GM23338 (cell line): Measurements from ENCODE around the gene DGKD. TPM values are rescaled to one million over a fixed set of nuclear protein-coding genes. Genes with fewer than 3 reads are reported as not detected.

Source experiments
- ATAC-seq: fragments of 200-7000 bp; cut with Tn5 transposase; 3 replicates; pipeline ENCODE4 v1.9.1; 2020
- DNase-seq: peaks from one replicate; pipeline ENCODE4 v3.0.0-alpha.2; 2015; ENCODE audit warnings: low spot score
- H2AFZ ChIP-seq: fragments of 200-600 bp; sonication (generic); 2 replicates; pipeline ENCODE4 v1.8.0; 2016; ENCODE audit warnings: antibody characterized with exemption, mild to moderate bottlenecking, moderate library complexity
- H3F3A ChIP-seq: fragments of 200-600 bp; sonication (generic); replicated peaks from 2 replicates; pipeline ENCODE4 v1.8.0; 2017; ENCODE audit warnings: antibody characterized with exemption, mixed run types, low read depth
- H3K27ac ChIP-seq: fragments of 200-600 bp; sonication (generic); 2 replicates; pipeline ENCODE4 v1.6.1; 2016; ENCODE audit warnings: low read depth
- H3K27me3 ChIP-seq: fragments of 200-600 bp; sonication (generic); 2 replicates; pipeline ENCODE4 v1.8.0; 2016; ENCODE audit warnings: mild to moderate bottlenecking, mixed run types, moderate library complexity; ENCODE audit not compliant: insufficient read depth
- H3K36me3 ChIP-seq: fragments of 200-600 bp; sonication (generic); 2 replicates; pipeline ENCODE4 v1.8.0; 2016; ENCODE audit warnings: mild to moderate bottlenecking; ENCODE audit not compliant: insufficient read depth
- H3K4me1 ChIP-seq: fragments of 200-600 bp; sonication (generic); 2 replicates; pipeline ENCODE4 v1.8.0; 2016; ENCODE audit warnings: mild to moderate bottlenecking, moderate library complexity; ENCODE audit not compliant: insufficient read depth
- H3K4me2 ChIP-seq: fragments of 200-600 bp; sonication (generic); 2 replicates; pipeline ENCODE4 v1.7.1; 2017; ENCODE audit warnings: mixed run types
- H3K4me3 ChIP-seq: fragments of 200-600 bp; sonication (generic); 2 replicates; pipeline ENCODE4 v1.6.1; 2016; ENCODE audit warnings: mixed run types
- H3K79me2 ChIP-seq: fragments of 200-600 bp; sonication (generic); replicated peaks from 2 replicates; pipeline ENCODE4 v1.8.0; 2017; ENCODE audit warnings: mild to moderate bottlenecking; ENCODE audit not compliant: insufficient read depth
- H3K9me2 ChIP-seq: fragments of 200-600 bp; sonication (generic); 2 replicates; pipeline ENCODE4 v1.8.0; 2017; ENCODE audit not compliant: insufficient read depth
- H4K20me1 ChIP-seq: fragments of 200-600 bp; sonication (generic); replicated peaks from 2 replicates; pipeline ENCODE4 v1.8.0; 2017; ENCODE audit warnings: mild to moderate bottlenecking; ENCODE audit not compliant: insufficient read depth
- H3K27ac Mint-ChIP-seq: 2 replicates; pipeline ENCODE4 v1.8.0; 2020; ENCODE audit warnings: inconsistent platforms, mild to moderate bottlenecking, moderate library complexity, mixed read lengths
- H3K27me3 Mint-ChIP-seq: 3 replicates; pipeline ENCODE4 v1.8.0; 2022; ENCODE audit warnings: low read depth, mild to moderate bottlenecking, moderate library complexity, mixed read lengths, inconsistent platforms; ENCODE audit not compliant: insufficient read depth, poor library complexity
- H3K36me3 Mint-ChIP-seq: 3 replicates; pipeline ENCODE4 v1.8.0; 2021; ENCODE audit warnings: low read depth, mild to moderate bottlenecking, inconsistent platforms, moderate library complexity, mixed read lengths
- H3K4me1 Mint-ChIP-seq: 3 replicates; pipeline ENCODE4 v1.8.0; 2020; ENCODE audit warnings: mild to moderate bottlenecking, inconsistent platforms, mixed read lengths
- H3K4me3 Mint-ChIP-seq: 3 replicates; pipeline ENCODE4 v1.8.0; 2021; ENCODE audit warnings: moderate library complexity, mild to moderate bottlenecking, inconsistent platforms, mixed read lengths
- H3K9me3 Mint-ChIP-seq: 3 replicates; pipeline ENCODE4 v1.8.0; 2020; ENCODE audit warnings: moderate library complexity, mild to moderate bottlenecking, inconsistent platforms, mixed read lengths
- CREB1 ChIP-seq: fragments of 250-450 bp; sonication (Bioruptor Pico); IDR thresholded peaks from 2 replicates; pipeline ENCODE4 v1.5.0; 2020; ENCODE audit warnings: low read depth, mild to moderate bottlenecking, moderate library complexity
- CTCF ChIP-seq, 2 experiments: fragments of 200-600 bp in 1 of 2; sonication (generic) in 1 of 2; conservative IDR thresholded peaks; 2 replicates each; pipeline versions ENCODE4 v1.5.1 to v1.6.1; 2016 to 2017; ENCODE audit warnings: antibody characterized with exemption in 2 of 2, low read depth in 2 of 2, mild to moderate bottlenecking in 2 of 2, moderate library complexity in 1 of 2
- EZH2 ChIP-seq: fragments of 200-600 bp; sonication (generic); IDR thresholded peaks from one replicate; pipeline ENCODE4 v1.8.0; 2017; ENCODE audit warnings: antibody characterized with exemption, mild to moderate bottlenecking, low read depth; ENCODE audit not compliant: unreplicated experiment
- EZH2phosphoT487 ChIP-seq: fragments of 200-600 bp; sonication (generic); IDR thresholded peaks from one replicate; pipeline ENCODE4 v1.8.1; 2018; ENCODE audit warnings: antibody characterized with exemption; ENCODE audit not compliant: unreplicated experiment
- POLR2AphosphoS5 ChIP-seq: IDR thresholded peaks from 2 replicates; pipeline ENCODE4 v1.6.1; 2016; ENCODE audit warnings: antibody characterized with exemption, low read depth
- STAT1 ChIP-seq: IDR thresholded peaks from one replicate; pipeline ENCODE4 v1.6.1; 2016; ENCODE audit warnings: antibody characterized with exemption; ENCODE audit not compliant: unreplicated experiment
- ZNF114 ChIP-seq: fragments of 250-450 bp; sonication (Bioruptor Pico); IDR thresholded peaks from 2 replicates; pipeline ENCODE4 v1.5.0; 2020; ENCODE audit warnings: mild to moderate bottlenecking, moderate library complexity
- ZNF331 ChIP-seq: fragments of 250-450 bp; sonication (Bioruptor Pico); IDR thresholded peaks from 2 replicates; pipeline ENCODE4 v1.5.0; 2020; ENCODE audit warnings: low read depth, mild to moderate bottlenecking, moderate library complexity
- ZNF462 ChIP-seq: fragments of 250-450 bp; sonication (Bioruptor Pico); IDR thresholded peaks from 2 replicates; pipeline ENCODE4 v1.5.0; 2020; ENCODE audit warnings: mild to moderate bottlenecking, moderate library complexity
- polyA plus RNA-seq: library from polyadenylated mRNA; unstranded; fragments of >200 nt; fragmentation: Nextera tagmentation; extraction: Ambion mirVana; gene quantifications from 2 replicates; pipeline ENCODE4 v1.2.1, GENCODE V29; 2016
- total RNA-seq: library from RNA; depleted of rRNA; stranded (reverse); fragments of >200 nt; shearing (Covaris generic); gene quantifications from 2 replicates; pipeline ENCODE4 v1.2.3, GENCODE V29; 2014
- TF ChIP-seq, protein P1 (sequence below): IDR thresholded peaks from one replicate; pipeline ENCODE4 v1.6.1; 2018; ENCODE audit warnings: antibody characterized with exemption; ENCODE audit not compliant: unreplicated experiment
- TF ChIP-seq, protein P2 (sequence below): IDR thresholded peaks from 2 replicates; pipeline ENCODE4 v1.6.1; 2016; ENCODE audit warnings: antibody characterized with exemption

The DGKD gene
- total and polyA plus RNA-seq, 2 experiments from 2014 or later, result 11.1 to 23.4 TPM

DNA sequence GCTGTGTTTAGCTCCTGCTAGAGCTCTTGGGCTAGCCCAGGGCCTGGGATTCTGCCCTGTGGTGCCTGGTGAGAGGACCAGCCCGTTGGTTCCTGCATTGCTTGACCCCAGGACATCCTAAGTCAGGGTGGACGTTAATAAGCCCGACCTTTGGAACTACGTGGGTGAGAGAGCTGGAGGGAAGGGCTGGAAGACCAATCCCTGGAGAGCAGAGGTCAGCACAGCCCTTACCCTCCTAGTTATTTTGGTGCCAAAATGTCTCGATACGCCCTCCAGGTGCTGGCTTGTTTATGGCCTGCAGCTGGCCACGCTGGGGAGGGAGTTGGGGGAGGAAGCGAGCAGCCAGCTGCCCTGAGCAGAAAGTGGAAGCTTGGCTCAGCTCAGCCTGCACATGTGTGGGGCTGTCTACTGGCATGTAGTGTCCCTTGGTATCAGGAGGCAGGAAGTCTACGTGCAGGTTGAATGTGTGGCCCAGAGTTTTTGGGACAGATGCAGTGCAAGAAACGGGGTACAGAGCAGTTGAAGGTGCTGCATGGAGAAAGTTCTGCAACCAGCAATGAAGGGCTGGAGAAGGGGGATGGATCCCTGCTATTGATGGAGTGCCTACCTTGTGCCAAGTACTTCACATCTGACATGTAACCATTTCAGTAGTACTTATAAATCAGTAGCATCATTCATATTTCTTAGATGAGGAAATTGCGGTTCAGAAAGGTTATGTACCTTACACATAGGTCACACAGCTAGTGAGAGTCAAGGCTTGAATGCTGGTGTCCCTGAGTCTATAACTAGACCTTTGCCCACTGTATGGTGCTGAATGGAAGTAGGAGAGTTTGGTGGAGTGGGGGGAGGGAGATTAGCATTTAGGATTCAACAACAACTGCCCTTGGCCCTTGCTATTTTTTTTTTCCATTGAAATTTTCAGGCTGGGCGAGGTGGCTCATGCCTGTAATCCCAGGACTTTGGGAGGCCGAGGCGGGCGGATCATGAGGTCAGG is 5.0 kb upstream of the DGKD start:
- H2AFZ ChIP-seq, result 0 out of 2 replicates have a peak overlapping the region, but pooled peaks have one; percentile 23
- H3F3A ChIP-seq, result no peaks in the 10 kb centered on the region
- ATAC-seq (no peak), DNase-seq (no peak)
- Mint-ChIP-seq H3K4me1 (peaks cover 6% of the 10 kb centered on the region), H3K9me3 (no peaks in the 10 kb centered on the region; the same call in 2 of the 3 replicates), H3K36me3 (no peaks in the 10 kb centered on the region), H3K27me3 (peaks cover 30% of the 10 kb centered on the region), H3K4me3 (no peak overlapping the region), H3K27ac (no peak overlapping the region)
- peaks cover 17% of the 10 kb centered on the region for H3K27me3 ChIP-seq
- TF ChIP-seq EZH2phosphoT487 (no peak), POLR2AphosphoS5 (no peak), ZNF462 (no peak), CTCF (conservative IDR thresholded peaks at IDR 0.05; ENCODE audit: low read depth in 2 of 2) (no peak), CREB1 (CRISPR knock-in tag) (no peak), EZH2 (no peak), ZNF114 (no peak), STAT1 (no peak), ZNF331 (no peak)
- TF ChIP-seq, protein P1, sequence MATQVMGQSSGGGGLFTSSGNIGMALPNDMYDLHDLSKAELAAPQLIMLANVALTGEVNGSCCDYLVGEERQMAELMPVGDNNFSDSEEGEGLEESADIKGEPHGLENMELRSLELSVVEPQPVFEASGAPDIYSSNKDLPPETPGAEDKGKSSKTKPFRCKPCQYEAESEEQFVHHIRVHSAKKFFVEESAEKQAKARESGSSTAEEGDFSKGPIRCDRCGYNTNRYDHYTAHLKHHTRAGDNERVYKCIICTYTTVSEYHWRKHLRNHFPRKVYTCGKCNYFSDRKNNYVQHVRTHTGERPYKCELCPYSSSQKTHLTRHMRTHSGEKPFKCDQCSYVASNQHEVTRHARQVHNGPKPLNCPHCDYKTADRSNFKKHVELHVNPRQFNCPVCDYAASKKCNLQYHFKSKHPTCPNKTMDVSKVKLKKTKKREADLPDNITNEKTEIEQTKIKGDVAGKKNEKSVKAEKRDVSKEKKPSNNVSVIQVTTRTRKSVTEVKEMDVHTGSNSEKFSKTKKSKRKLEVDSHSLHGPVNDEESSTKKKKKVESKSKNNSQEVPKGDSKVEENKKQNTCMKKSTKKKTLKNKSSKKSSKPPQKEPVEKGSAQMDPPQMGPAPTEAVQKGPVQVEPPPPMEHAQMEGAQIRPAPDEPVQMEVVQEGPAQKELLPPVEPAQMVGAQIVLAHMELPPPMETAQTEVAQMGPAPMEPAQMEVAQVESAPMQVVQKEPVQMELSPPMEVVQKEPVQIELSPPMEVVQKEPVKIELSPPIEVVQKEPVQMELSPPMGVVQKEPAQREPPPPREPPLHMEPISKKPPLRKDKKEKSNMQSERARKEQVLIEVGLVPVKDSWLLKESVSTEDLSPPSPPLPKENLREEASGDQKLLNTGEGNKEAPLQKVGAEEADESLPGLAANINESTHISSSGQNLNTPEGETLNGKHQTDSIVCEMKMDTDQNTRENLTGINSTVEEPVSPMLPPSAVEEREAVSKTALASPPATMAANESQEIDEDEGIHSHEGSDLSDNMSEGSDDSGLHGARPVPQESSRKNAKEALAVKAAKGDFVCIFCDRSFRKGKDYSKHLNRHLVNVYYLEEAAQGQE, result no peak
- TF ChIP-seq, protein P2, sequence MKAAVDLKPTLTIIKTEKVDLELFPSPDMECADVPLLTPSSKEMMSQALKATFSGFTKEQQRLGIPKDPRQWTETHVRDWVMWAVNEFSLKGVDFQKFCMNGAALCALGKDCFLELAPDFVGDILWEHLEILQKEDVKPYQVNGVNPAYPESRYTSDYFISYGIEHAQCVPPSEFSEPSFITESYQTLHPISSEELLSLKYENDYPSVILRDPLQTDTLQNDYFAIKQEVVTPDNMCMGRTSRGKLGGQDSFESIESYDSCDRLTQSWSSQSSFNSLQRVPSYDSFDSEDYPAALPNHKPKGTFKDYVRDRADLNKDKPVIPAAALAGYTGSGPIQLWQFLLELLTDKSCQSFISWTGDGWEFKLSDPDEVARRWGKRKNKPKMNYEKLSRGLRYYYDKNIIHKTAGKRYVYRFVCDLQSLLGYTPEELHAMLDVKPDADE, result no peak
- no peaks in the 10 kb centered on the region for H3K9me2 ChIP-seq
- H3K4me1 ChIP-seq, result no peaks in the 10 kb centered on the region; the same call in 1 of the 2 replicates
- H4K20me1 ChIP-seq, result no peaks in the 10 kb centered on the region
- H3K36me3 ChIP-seq, result no peaks in the 10 kb centered on the region
- H3K79me2 ChIP-seq, result no peaks in the 10 kb centered on the region
- H3K4me2 ChIP-seq, result no peak overlapping the region
- H3K27ac ChIP-seq, result no peak overlapping the region
- H3K4me3 ChIP-seq, result no peak overlapping the region
